GM18499 (cell line): Measurements from ENCODE around the gene THEMIS.

Experiments used
- ATAC-seq: cut with Tn5 transposase; IDR thresholded peaks from one replicate; pipeline ENCODE4 v1.9.1; 2021; ENCODE audit warnings: moderate number of reproducible peaks; ENCODE audit not compliant: insufficient read depth, unreplicated experiment

Gene THEMIS

DNA sequence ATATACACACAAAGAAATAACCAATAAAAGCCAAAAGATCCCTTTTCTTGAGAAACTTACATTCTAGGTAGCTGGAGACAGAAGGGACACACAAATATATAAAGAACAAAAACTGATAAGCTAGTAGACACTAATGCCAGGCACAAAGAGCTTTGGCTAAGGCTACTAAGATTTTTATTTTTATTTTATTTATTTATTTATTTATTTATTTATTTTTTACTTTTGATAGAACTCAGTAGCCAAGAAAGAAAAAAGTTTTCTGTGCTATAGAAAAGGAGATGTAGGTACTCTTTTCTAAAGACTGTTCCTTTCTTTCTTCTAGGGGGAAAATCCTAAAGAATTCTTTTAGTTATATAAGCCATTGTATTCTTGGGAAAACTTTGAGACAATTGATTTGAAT lies 34.1 kb downstream of the THEMIS start:
- ATAC-seq: no peak

DNA sequence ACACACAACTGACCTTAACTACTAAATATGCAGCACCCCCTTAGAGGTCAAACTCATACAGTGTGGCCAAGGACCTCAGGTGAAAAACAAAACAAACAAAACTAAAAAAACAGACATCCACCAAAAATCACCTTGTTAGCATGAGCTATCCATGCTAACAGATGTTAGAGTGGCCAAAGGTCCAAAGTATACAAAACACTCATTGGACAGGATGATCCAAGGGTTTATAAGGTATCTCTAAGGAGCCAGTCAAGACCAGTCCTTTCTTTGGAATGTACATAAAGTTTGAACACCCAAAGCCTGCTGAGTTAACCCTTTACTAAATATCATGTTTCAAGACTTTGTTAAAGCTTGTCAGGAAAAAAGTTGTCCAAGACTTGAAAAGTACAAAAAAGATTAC lies 35.8 kb downstream of the THEMIS start:
- no peak for ATAC-seq

DNA sequence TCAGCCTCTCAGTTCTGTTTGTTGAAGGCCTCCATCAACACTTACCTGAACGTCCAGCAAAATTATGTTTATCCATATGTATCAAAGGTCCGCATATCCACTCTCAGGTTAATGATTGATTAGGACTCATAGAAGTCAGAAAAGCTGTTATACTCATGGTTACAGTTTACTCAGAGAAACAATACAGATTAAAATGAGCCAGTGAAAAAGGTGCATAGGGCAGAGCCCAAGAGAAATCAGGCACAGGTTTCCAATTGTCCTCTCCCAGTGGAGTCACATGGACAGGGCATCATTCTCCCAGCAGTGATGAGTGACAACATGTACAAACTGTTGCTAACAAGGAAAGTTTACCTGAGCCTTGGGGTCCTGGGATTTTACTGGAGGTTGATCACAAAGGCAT lies 36.2 kb downstream of the THEMIS start:
- no peak for ATAC-seq

DNA sequence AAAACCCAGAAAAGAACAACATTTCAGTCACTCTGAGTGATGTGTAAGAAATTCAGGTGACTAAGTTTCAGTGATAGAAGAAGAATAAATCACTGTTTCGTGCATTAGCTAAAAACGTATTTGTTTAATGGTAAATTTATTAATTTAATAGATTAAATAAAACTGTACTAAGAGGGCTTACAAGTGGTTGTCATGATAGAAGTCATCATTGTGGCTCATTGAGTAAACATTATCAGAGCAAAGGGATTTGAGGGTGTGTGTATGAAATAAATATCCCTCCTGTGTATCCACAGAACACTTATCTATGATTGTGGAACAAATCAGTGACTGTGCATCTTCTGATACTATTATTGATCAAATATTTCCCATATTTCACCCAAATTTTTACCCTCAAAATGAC lies 40.1 kb downstream of the THEMIS start:
- no peak for ATAC-seq

DNA sequence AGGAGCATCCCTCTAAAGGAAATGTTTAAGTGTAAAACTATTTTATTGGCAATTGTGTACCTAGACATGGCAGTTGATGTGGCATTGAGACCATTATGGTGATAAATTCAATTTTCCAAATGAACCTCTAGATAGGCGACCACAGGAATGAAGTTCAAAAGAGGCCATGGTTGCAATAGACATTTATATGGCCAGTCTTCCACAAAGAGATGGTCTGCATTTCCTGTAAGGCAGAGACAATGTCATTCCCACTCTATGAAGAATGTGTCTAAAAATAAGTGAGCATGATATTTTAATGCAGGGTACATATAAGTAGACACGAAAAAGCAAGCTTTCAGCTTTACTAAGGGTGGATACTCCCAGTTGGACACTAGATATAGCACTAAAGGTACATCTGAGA lies 40.9 kb downstream of the THEMIS start:
- ATAC-seq: no peak

DNA sequence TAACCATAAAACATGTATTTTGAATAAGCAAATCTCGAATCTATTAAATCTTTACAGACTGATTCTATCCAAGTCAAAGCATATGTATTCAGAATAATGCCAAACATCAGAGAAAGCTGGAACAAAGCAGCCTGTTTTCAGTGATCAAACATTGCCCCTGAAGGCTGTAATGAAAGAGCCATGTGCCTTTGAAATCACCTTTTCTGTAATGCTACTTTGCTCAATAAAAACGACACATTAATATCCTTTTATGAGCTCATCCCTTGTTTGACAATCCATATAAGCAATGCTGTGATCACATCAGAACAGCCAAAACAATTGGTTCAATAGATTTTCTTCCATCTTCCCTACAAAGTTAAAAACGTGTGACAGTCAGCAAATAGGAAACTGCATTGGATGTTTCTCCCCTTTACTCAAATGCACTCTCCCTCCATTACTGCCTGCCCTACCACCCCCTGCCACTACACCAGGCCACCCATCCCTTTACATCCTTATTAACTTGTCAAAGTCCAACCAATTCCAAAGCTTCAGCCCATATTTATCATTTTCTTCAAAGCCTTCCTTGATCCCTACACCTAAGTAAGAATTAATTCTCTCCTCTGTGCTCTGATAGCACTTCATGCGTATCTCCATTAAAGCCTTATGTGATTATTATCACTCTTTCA lies 42.0 kb downstream of the THEMIS start:
- no peak for ATAC-seq

DNA sequence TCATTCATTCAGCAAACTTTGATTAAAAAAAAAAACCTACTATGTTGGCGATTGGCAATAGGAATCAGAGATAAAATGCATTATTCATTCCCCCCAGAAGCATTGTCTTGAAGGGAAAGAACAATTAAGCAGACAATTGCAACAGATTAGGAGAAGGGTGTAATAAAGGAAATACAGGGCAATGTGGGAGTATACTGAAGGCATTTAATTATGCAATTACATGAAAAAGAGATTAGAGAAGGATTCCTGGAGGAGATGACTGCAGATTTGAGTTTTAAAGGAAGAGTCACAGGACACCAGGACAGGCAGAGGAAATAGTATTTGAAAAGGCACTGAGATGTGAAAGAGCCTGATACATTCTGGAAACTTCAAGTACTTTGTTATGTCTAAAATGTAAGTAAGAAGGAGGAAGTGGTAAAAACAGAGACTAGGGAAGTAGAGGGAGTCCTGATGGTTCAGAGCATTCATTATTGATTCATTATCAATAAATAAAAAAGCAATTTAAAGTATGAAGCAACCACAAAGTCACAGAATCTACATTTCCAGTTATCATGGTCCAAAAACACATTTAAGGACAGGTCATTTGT lies 43.7 kb downstream of the THEMIS start:
- ATAC-seq: no peak

DNA sequence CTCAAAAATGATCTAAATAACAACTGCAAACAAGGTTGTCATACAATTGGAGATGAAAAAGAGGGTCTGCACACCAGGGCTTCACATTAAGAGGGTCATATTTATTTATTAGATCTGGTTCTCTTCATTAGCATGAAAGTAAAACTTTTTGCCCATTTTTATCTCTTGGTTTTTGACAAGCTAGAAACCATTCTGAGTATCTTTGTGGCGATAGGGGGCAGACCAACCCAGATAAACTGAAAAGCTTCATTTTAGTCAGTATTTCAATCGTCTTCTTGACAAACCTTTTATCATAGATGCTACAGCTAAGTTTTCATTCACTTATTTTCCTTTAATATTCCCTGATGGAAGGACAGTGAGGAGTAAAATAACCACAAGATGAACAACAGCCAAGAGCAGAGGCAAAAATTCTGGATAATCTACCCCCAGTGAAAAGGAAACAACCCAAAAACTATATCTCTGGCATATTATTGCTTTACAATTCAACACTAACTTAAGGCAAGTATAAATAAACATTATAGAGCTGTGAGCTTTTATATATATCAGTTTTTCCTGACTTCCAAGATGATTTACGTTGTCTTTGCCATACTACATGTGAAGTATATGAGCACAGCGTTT lies 45.2 kb downstream of the THEMIS start:
- no peak for ATAC-seq

DNA sequence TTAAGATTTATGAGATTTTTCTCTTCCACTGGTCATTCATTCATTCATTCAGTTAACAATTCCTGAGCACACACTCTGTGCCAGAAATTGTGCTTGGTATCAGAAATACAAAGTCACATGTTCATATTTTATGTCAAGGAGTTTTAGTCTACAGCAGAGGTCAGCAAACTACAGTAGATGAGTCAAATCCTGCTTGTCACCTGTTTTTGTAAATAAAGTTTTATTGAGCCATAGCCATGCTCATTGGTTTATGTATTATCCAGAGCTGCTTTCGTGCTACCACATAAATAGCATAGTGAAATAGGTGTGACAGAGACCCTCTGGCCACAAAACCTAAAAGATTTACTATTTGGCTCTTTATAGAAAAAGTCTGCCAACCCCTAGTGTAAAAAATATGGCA lies 46.8 kb downstream of the THEMIS start:
- no peak for ATAC-seq

DNA sequence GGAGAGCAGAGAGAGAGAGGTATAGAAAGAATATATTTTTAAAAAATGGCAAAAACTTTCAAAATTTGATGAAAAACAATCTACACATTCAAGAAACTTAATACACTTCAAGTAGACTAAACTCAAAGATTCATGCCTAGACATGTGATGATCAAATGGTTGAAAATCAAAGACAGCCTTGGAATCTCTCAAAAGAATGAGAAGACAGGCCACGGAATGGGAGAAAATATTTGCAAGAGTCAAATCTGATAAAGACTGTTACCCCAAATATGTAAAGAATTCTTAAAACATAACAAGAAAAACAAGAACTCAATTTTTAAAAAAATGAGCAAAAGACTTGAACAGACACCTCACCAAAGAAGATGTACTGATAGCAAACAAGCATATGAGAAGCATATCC lies 49.7 kb downstream of the THEMIS start:
- no peak for ATAC-seq

DNA sequence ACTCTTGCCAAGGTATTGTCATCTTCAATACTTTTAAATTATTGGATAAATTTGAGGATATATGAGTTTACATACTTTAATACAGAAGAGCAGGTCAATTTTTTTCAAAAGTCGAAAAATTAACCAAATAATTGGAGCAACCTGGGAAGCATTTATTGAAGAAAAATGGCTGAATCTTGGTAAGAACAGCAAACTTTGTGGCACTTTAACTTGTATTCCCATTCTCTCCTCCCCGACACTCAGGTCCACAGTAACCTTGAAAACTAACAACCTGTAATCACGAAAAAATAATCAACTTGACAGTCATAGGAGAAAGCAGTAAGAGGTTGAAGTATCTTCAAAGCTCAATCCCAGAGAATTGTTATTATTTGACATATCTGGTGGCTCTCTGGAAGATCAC lies 55.6 kb downstream of the THEMIS start:
- ATAC-seq: no peak

DNA sequence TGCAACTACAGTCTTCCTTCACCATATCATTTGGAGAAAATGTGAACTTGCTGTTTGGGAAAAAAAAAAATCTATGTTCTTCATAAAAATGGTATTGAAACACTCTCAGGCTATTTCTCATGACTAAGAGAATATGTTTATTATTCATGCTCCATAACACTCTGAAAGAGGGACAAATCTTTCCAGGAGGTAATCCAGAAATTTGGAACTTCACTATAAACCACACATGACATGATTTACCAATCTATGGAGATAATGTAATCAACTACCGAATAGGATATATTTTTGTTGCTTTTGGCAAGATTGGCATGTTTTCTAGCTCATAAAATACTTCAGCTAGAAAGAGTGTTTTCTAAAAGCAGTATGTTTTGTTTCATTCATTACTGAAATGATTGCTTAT lies 56.3 kb downstream of the THEMIS start:
- ATAC-seq: no peak

DNA sequence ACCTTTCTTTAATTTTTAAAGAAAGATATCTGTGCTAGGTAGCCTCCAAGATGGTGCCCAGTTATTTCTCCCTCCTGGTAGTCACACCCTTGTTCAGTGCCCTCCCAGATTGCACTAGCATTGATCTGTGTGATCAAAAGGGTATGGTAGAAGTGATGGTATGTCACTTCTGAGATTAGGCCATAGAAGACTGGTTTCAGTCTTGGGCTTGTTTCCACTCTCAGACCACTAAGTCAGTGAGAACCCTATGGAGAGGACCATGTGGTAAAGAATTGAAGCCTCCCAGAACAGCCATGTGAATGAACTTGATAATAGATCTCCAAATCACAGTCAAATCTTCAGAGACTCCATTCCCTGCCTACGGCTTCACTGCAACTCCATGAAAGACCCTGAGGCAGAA lies 57.3 kb downstream of the THEMIS start:
- no peak for ATAC-seq

DNA sequence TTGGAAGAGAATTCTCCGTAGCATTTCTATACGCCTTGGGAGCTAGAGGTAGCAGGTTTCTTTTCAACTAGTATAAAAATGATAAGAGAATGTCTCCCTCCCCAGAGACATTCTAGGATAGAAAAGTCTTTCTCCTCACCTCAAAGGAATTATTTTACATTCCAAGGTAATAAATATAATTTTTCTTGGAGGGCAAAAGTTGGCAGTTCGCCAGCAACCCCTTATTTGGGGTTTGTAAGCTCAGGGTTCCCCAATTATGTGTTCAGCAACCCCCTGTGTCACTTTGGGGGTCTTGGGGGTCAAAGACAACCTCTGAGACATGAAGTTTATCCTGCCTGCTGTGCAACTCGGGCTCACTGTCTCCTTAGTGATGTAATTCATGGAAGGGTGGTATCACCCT lies 58.3 kb downstream of the THEMIS start:
- ATAC-seq: no peak

DNA sequence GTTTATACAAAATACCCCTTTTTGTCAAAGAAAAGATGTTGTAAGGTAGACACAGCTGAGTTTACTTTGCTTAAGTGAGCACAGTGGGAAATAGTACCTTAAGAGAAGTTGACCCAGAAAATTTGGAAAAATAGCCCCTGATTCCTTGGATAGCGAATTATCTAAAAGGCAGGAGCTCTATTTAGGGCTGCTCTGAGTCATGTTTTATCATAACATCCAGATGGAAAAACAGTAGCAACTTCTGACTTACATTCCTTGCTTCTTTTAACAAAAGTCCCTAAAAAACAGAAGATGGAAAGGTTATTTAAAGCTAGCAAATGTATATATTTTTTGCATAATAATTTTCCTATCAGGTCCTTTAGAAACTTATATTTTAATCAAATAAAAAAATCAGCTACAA lies 59.0 kb downstream of the THEMIS start:
- ATAC-seq: no peak

DNA sequence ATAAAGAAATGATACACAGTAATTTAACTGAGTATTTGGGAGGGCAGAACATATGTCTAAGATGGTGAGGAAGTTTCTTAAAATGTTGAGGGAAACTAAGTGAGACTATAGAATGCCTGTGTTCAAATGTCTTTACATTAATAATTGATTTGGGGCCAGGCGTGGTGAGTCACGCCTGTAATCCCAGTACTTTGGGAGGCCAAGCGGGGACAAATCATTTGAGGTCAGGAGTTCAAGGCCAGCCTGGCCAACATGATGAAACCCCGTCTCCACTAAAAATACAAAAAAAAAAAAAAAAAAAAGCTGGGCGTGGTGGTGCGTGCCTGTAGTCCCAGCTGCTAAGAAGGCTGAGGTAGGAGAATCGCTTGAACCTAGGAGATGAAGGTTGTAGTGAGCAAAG lies 66.7 kb downstream of the THEMIS start:
- ATAC-seq: no peak

DNA sequence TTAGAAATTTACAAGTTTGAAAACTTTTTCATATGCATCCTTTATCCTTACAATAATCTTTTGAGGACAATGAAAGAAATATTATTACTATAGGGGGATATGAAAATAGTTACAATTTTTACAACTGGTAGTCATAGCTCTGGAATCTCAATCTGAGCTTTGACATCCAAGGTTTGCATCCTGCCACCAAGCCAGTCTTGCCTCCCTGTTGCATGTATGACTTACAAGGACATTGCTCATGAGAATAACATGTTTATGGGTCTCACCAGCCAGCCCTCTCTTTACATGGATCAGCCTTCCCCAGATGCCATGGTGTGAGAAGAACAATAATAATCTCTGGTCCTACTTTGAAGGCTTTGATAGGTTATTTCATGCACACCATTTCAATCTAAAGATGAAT lies 67.5 kb downstream of the THEMIS start:
- ATAC-seq: no peak

DNA sequence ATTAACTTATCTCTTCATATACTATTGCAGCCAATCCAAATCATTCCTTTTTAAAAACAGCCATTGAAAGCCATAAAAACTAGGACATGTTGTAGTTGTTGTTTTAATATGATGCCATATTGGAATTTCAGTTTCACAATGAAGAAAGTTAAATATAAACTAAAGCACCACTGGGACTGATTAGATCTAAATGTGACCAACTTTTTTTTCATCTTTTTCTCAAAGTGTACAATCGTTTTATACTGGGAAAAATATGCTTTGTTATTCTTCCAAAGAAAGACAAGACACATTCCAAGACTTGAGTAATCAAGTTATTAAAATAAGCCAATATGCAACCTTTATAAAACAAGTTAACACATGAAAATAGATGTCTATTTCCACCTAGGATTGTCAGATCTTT lies 68.5 kb downstream of the THEMIS start:
- ATAC-seq: no peak

DNA sequence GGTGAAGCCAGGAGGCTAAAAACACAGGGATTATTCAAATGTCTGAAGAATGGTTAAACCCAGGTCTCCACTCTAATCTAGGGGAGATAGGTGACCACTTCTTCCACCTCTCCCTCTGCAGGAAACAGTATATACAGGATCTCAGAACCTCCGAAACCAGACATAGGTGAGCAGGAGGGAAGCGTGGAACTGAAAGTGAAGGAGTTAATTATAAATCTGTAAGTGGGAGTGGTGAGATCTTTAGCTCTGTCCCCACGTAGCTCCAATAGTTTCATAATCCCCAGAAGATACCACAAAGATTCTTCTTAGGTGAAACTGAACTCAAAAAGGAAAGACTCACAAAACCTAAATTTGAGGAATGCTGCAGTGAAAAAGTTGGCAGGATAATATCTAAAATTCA lies 76.8 kb downstream of the THEMIS start:
- no peak for ATAC-seq

DNA sequence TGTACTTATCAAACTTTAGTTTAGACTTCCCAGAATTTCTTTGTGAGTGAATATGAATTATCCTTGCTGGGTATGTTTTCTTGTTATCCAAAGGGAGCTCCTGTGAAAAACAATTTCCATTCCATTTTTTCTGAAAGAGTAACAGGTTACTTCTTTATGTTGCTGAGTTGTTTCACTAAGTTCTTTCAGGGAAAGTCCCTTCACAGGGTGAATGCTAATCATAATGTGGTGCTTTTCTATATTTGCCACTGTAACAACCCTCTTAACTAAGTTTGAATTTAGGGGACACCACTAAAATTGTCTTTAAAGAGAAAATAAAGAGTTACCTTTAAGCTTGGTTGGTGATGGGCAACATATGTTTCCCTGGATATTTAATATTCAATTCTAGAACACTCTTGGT lies 79.4 kb downstream of the THEMIS start:
- no peak for ATAC-seq

DNA sequence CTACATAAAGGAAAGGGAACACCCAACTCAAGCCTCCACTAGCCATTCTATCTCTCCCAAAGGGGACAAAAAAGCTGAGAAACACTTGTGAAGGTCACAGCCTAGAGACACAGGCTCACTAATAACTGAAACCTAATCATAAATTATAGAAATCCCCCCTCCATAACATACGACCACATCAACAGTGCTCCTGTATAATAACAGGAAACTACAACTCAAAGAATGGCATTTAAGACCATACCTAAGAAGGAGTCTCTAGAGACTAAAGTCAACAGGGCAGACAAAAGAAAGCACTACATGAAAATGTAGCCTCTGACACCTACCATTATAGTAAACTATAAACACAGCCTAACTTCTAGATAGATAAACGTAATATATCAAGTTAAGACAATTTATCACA lies 82.7 kb downstream of the THEMIS start:
- no peak for ATAC-seq

DNA sequence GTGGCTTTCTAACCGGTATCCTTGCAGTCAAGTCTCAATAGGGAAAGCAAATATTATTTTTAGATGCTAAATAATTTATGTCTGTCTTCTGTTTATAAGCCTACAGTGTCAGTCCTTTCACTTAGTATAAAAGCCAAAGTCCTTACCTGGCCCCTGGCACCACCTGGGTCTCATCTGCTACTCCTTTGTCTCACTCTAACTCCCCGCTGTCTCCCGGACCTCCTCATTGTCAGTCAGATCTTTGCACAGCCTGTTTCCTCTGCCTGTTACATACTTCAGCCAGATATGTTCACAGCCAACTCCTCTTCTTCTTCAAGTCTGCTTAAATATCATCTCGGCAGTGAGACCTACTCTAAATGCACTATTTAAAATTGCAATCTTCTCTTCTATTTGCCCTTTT lies 84.2 kb downstream of the THEMIS start:
- ATAC-seq: no peak
